Caki2 (cell line): ENCODE measurements around the gene TRIP12. TPM values are rescaled to one million over a fixed set of nuclear protein-coding genes. Genes with fewer than 3 reads are reported as not detected.
A peak's percentile ranks its signal among the peaks of the same experiment; 100 is the strongest.
"Not testable (repeated sequence)": the region's sequence is repeated elsewhere in the genome, so short reads cannot be mapped to it uniquely, and the experiment has no call there.

Experiments
- DNase-seq: peaks from one replicate; pipeline ENCODE4 v3.0.0-alpha.2; 2015; ENCODE audit warnings: low read depth
- in situ Hi-C: cut with HindIII; loops from 2 replicates; pipeline ENCODE4 v1.10.0; 2016; ENCODE audit warnings: low sequenced_read_pairs, low pct_unique_long_range_greater_than_20kb, mixed read lengths
- total RNA-seq: library from RNA; depleted of rRNA; stranded (reverse); fragments of >200 nt; shearing (Covaris generic); gene quantifications from 2 replicates; pipeline ENCODE4 v1.2.3, GENCODE V29; 2014; ENCODE audit warnings: low replicate concordance

TRIP12 gene
- total RNA-seq, 1 experiment from 2014 or later = 21.3 TPM

DNA sequence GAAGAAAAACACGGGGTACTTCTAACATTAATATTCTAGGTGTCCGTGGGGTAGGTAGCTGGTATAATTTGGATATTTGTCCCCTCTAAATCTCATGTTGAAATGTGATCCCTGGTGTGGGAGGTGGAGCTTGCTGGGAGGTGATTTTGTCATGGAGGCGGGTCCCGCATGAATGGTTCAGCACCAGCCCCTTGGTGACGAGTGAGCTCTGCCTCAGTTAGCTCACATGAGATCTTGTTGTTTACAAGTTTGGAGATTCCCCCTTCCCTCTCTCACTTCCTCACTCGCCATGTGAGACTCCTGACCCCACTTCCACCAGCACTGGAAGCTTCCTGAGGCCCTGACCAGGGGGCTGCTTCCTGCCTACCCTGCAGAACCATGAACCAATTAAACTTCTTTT lies 172.0 kb downstream of the TRIP12 start:
- no peak for DNase-seq
- in situ Hi-C loops = no loop called here

DNA sequence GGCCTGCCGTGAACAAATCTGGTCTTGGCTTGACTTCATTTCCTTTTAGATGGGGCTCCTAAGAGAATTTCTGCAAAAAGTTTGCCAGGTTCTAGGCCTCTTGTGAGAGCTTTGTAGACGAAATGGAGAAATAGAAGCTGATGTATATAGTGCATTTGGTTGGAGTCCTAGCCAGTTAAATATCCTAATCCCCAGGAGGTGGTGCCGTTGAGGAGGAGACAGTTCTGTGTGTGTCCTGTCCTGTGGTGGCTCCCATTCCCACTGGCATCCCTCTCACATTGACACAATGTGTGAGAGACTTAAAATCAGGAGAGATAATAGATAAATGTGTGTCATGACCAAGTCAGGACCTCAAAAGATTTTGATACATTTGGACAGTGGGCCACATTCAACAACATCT lies 172.9 kb downstream of the TRIP12 start:
- in situ Hi-C loops = no loop called here
- no peak for DNase-seq

DNA sequence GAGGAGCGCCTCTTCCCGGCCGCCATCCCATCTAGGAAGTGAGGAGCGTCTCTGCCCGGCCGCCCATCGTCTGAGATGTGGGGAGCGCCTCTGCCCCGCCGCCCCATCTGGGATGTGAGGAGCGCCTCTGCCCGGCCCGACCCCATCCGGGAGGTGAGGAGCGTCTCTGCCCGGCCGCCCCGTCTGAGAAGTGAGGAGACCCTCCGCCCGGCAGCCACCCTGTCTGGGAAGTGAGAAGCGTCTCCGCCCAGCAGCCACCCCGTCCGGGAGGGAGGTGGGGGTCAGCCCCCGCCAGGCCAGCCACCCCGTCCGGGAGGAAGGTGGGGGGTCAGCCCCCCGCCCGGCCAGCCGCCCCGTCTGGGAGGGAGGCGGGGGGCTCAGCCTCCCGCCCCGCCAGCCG lies 179.1 kb downstream of the TRIP12 start:
- in situ Hi-C loops, DNase-seq: not testable (repeated sequence)

DNA sequence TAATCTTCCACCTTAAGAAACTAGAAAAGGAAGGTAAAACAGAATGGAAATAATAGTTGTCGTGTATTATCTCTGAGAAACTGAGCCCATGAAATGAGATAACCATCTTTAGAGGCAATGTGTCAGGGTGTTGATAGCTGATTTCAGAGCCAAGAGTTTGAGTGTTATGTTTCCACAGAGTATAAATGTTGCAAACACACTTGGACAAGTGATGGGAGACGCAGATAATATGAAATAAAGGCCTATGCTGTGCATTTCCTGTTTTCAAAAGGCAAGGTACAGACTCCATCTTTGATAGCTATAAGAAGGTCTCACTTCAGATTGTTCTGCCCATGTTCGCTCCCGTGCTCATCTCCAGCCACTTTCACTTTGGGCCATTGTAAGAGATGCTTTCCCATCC lies 181.5 kb downstream of the TRIP12 start:
- DNase-seq = no peak
- in situ Hi-C loops = no loop called here

DNA sequence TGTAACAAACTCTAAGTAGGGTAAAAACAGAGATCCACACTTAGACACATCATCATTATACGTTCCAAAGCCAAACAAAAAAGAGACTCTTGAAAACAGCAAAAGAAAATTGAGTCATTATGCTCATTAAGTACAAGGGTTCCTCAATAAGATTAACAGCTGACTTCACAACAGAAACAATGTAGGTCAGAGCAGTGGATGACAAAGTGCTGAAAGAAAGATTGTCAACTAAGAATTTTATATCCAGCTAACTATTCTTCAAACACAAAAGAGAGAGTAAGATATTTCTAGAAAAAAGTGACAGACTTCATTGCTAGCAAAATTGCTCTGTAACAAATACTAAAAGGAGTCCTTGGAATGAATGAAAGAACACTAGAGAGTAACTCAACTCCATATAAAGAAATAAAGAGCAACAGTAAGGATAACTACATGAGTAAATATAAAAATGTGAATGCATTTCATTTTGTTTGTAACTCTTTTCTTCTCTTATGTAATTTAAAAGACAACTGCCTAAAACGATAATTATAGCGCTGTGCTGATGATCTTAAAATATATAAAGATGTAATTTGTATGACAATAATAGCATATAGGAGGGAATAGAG lies 183.7 kb downstream of the TRIP12 start:
- in situ Hi-C loops = no loop called here
- no peak for DNase-seq

DNA sequence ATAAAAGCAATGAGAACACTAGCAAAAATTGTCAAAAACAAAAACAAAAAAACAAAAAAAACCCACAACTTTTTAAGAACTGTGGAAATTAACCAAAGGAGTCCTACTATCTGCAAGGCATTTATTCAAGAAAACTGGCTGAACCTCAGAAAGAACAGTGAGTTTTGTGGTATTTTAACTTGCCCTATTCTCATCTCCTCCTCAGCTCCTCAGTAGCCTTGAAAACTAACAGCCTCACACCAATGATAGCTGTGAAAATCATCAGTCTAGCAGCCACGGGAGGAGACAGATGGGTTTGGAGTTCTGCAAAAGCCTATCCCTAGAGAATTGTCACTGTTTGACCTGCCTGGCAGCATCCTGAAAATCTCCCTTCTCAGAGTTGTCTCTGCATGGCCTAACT lies 187.4 kb downstream of the TRIP12 start:
- DNase-seq = no peak
- in situ Hi-C loops = no loop called here

DNA sequence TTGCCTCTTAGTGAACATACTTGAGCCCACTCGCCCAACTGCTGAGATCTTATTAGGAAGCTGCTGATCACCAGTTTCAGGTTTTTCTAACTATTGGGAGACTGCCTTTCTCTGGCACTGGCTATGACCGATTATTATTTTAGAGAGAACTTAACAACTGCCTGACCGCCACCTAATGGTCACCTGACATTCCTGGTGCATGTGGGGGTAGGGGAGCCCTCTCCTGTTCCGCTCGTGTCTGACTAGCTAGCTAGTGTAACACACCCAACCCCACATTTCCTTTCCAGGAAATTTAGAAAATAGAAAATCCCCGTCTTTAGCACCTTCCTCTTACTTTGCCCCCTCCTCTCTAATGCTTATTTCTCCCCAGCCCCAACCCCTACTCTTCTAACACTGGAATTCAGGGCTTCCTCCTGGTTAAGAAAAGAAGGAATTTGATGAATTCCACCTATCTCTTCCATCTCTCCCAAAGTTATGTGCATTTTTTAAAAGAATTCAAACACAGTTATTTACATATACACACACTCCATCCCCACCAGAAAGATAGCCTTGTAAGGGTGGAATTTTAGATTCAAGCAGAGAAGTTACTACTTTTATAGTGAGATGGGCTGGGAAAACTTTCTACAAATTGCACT lies 188.1 kb downstream of the TRIP12 start:
- DNase-seq = no peak
- in situ Hi-C loops = no loop called here

DNA sequence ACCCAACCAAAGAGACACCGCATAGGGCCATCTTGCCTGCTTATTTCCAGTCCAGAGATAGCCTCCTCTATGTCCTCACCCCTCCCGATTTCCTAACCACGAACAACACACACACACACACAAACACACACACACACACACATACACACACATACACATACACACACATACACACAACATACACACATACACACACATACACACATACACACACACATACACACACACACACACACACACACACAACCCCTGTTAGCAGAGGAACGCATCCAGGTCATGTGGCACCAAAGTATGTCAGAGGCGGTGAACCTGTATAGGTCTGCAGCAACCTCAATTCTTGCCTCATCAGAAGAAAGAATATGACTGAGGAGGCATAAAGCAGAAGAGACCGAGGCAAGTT lies 188.9 kb downstream of the TRIP12 start:
- in situ Hi-C loops = no loop called here
- DNase-seq = no peak

DNA sequence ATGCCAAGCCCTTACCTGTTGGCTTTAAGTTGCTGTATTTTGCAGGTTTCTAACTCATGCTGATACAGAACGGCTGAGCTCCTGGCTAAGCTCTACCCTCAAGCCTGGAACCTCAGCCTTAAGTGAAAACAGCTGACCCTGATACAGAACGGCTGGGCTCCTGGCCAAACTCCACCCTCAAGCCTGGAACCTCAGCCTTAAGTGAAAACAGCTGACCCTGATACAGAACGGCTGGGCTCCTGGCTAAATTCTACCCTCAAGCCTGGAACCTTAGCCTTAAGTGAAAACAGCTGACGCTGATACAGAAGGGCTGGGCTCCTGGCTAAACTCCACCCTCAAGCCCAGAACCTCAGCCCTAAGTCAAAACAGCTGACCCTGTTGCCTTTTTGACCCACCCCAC lies 189.9 kb downstream of the TRIP12 start:
- no peak for DNase-seq
- in situ Hi-C loops = no loop called here

DNA sequence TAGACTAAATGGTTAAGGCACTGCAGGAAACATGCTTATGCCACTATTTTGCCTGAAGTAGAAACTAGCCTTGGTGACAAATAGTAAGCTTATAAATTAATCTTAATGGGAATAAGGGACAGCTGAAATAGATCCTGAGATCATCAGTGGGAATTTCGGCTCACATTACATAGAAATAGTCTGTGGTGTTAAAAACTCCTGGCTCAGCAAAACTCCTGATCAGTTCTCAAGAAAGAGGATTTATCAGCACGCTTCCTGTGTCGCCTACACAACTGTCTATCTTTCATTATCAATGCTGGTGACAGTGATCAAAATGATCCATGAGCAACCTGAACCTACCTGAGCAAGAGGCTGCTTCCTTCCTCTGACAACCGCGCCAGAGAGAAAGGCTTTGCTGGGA lies 190.4 kb downstream of the TRIP12 start:
- no peak for DNase-seq
- in situ Hi-C loops = no loop called here

DNA sequence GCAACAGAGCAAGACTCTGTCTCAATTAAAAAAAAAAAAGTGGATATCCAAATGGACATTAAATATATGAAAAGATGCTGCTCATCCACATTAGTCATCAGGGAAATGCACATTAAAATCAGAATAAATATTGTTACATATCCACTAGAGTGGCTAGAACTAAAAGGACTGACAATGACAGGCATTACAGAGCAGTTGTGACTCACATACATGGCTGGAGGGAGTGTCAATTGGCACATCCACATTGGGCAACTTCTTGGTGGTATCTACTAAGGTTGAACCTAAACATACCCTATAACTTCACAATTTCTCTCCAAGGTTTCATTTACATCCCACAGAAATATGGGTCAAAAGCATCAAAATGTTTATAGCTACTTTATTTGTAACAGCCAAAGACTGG lies 193.4 kb downstream of the TRIP12 start:
- no peak for DNase-seq
- in situ Hi-C loops = no loop called here

DNA sequence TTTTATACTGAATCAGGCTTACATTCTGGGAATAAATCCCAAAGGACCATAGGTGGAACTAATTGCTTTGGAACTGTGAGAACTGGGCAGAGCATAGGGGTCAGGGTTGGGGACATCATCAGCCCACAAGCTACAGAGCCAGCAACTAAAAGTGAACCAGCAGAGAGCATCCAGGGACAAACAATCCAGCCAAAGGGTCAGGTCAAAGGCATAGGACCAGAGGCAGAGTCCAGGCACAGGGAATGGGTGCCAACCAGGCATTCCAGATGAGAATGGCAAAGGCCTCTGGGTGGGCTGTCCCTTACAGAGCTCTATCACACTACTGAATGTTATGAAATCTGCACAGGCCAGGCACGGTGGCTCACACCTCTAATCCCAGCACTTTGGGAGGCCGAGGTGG lies 195.2 kb downstream of the TRIP12 start:
- DNase-seq = no peak
- in situ Hi-C loops = no loop called here

DNA sequence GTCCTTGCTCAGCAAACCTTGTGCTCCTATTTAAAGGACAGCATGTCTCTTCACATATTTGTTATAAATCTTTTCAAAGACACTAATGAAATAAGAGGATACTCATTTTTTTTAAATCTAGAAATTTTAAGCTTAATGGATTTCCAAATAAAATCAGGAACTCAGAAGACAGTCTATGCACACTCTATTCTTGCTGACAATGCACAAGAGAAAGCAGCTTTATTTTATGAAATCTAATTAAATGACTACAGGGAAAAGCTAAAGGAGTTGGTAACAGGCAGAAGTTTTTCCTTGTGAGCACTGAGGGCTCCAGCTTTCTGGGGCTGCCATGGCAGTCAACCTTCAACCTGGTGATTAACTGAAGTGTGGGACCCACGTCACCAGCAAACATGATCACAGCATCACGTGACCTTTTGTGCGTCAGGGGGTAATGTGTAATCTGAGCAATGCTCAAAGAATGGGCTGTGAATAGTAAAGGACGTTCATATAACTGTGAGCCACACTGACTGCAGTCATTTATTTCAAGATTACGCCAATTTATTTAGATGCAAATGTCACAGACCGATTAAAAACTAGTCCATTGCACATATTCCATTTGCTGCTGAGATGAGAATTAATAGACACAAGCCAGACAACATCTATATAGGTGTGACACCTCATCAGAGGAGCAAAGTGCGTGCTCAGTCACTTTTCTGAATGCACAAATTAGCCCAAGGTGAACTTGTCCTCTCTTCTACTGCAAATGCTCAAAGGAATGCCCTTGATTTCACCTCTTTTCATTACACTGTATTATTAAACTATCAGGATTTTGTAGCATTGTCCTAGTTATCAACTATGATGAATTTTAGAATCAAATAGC lies 195.9 kb downstream of the TRIP12 start:
- in situ Hi-C loops = no loop called here
- DNase-seq = peak; percentile 61

DNA sequence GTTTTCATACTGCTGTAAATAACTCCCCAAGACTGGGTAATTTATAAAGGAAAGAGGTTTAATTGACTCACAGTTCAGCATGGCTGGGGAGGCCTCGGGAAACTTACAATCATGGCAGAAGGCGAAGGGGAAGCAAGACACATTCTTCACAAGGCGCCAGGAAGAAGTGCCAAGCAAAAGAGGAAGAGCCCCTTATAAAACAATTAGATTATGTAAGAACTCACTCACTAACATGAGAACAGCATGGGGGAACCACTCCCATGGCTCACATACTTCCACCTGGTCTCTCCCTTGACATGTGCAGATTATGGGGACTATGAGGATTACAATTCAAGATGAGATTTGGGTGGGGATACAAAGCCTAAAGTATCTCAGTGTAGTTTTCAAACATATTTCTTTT lies 198.6 kb downstream of the TRIP12 start:
- in situ Hi-C loops, DNase-seq: not testable (repeated sequence)

DNA sequence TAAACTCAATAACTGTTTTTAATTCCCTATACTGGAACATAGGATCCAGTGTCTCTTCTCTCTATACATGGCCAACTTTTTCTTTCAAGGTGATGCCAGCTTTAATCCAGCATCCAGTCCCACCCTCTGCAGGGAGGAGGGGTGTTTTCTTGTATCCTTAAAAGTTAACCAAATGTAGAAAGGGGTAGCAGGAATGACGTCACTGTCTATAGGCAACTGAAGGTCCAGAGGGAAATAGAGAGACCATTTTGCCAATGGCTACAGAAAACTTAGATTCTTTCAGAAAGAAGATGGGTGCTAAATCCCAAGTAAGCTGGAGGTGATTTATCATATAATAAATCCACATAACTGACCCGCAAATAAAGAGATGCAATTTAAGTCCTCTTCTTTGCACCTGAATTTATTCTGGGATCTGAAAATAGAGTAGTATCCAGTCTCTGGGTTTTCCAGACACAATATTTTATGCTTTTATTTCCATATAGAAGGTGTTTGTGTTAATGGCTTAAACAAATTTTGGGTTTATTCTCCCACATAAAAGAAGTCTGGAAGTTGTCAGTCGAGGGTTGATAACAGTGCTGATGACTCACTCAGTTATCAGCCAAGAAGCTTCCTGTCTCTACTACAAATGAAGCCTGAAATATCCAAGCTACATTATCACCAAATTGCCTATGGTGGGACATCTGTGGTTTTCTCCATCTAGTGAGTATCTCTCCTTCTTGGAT lies 201.7 kb downstream of the TRIP12 start:
- in situ Hi-C loops = no loop called here
- DNase-seq = peak; percentile 10

DNA sequence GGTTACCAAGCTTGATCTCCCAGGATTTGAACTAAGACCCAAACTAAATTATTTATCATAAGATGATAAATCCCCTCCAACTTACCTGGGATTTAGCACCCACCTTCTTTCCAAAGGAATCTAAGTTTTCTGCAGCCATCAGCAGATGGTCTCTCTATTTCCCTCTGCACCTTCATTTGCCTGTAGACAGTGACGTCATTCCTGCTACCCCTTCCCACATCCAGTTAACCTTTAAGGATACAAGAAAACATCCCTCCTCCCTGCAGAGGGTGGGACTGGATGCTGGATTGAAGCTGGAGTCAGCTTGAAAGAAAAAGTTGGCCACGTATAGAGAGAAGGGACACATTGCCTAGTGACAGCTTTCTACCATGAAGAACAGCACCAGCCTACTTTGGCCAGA lies 203.8 kb downstream of the TRIP12 start:
- DNase-seq = no peak
- in situ Hi-C loops = no loop called here

DNA sequence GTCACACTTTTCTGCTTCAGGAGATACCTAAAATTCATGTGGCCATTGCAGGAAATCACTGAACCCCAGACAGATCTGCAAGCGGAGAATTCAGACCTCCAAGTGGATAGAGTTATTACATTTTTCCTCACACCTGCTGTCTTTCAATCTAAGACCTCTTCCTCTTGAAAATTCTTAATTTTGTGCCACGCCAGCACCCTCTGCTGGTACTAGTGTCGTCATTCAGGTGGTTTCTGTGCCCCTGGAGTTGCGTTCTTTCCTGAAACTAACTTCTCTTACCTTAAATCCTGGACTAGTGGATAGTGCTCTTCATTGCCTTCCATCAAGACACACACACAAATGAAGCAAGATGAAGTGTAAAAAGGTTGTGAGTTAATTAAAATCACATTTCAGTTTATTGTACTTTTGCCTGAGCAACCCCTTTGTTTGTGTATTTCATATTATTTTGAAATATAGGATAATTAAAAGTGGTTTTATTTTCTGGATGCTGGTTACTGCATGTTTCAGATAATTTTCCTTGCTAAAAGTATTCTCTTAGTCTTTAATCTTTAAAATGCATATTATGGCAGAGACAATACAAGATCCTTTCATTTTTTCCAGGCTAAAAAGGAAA lies 205.8 kb downstream of the TRIP12 start:
- DNase-seq = peak; percentile 21
- in situ Hi-C loops = no loop called here

DNA sequence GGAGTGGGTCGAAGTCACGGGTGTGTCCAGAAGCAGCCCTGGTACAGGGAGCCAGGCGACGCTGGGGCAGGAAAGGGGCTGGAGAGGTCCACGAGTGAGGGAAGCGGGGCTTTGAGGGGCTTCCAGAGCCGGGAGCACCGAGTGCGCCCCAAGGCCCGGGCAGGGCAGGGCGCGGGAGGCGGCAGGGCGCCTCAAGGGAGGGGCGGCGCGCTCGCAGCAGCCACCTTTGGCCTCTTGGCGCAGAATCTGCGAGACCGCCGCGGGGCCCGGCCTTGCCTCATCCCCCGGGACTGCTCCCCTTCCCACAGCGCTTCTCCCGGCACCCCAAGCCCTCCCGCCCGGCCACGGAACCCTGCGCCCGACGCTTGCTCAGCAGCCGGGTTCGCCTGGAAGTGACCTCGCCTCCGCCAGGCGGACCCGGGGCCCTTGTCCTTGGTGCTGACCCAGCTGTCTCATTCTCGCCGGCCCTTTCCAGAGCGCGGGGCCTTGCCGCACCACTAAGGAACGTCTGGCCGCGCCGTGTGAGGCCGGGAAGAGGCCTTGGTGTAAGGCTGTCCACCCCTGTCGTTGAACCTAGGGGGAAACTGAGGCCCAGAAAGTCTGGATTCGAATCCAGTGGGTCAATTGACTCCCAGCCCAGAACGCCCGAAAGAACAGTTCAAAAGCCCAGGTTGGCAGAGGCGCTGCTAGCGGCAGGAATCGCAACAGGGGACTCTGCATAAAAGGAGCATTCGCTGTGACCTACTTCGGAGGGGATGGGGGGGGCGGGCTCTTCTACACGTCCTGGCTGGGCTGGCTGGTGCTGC lies 206.9 kb downstream of the TRIP12 start:
- peak; percentile 53 for DNase-seq
- in situ Hi-C loops = no loop called here
